ENCODE data around the gene SF3A2.
A peak's percentile ranks its signal among the peaks of the same experiment; 100 is the strongest.

SF3A2 gene

GRCh38 chr19:2255112-2255845 is 18.7 kb downstream of the SF3A2 start:
- no peak for DNase-seq

- no peak for DNase-seq
Measured at GRCh38 chr19:2255982-2256685, 19.5 kb downstream of the SF3A2 start, which contains the start of gene JSRP1. JSRP1 (minus strand) TSS chr19:2256417; CDS start chr19:2255314, 1,103 bp downstream.

- DNase-seq, result no peak
Measured at GRCh38 chr19:2259336-2259735, 22.7 kb downstream of the SF3A2 start.

- DNase-seq, result no peak
Measured at GRCh38 chr19:2260341-2260805, 23.7 kb downstream of the SF3A2 start.

- DNase-seq, result no peak
Measured at GRCh38 chr19:2261438-2262172, 25.0 kb downstream of the SF3A2 start.

- peak; percentile 68 for DNase-seq
Measured at GRCh38 chr19:2266183-2266993, 29.8 kb downstream of the SF3A2 start.

- DNase-seq, result no peak
Measured at GRCh38 chr19:2268480-2268830, 31.8 kb downstream of the SF3A2 start.

GRCh38 chr19:2268861-2269243 is 32.2 kb downstream of the SF3A2 start:
- no peak for DNase-seq

GRCh38 chr19:2269244-2270156 is 32.9 kb downstream of the SF3A2 start:
- peak; percentile 92 to 93 for DNase-seq

GRCh38 chr19:2270157-2270422 is 33.5 kb downstream of the SF3A2 start:
- DNase-seq, result peak in 1 of 2 donors; percentile 51

- DNase-seq, result peak; percentile 83 to 84
Measured at GRCh38 chr19:2270423-2271233, 34.0 kb downstream of the SF3A2 start.

- DNase-seq, result peak in 1 of 2 donors; percentile 51
Measured at GRCh38 chr19:2271234-2272103, 34.8 kb downstream of the SF3A2 start.

- peak; percentile 23 to 52 for DNase-seq
Measured at GRCh38 chr19:2273356-2274184, 36.9 kb downstream of the SF3A2 start.

GRCh38 chr19:2274185-2274711 is 37.6 kb downstream of the SF3A2 start:
- DNase-seq, result no peak

GRCh38 chr19:2274931-2275535 is 38.4 kb downstream of the SF3A2 start:
- DNase-seq, result peak in 1 of 2 donors; percentile 16

- DNase-seq, result no peak
Measured at GRCh38 chr19:2275588-2276428, 39.2 kb downstream of the SF3A2 start.

- no peak for DNase-seq
Measured at GRCh38 chr19:2276429-2276986, 39.9 kb downstream of the SF3A2 start.
